Peyer's patch (tissue), 4 donors: ENCODE results near the gene MMP17.

Source experiments
- CTCF ChIP-seq, 6 experiments: fragments of 450-650 bp in 4 of 6; fragments of 200-600 bp in 2 of 6; sonication (generic) in 1 of 6; IDR thresholded peaks; one replicate each; pipeline ENCODE4 v1.5.1; 2017 to 2019; ENCODE audit warnings: antibody characterized with exemption in 6 of 6, mild to moderate bottlenecking in 3 of 6, moderate library complexity in 1 of 6
- POLR2A ChIP-seq, 2 donors: fragments of 450-650 bp; IDR thresholded peaks; one replicate each; pipeline ENCODE4 v1.5.1; 2017; ENCODE audit warnings: antibody characterized with exemption in 2 of 2, mild to moderate bottlenecking in 2 of 2, moderate library complexity in 2 of 2

DNA sequence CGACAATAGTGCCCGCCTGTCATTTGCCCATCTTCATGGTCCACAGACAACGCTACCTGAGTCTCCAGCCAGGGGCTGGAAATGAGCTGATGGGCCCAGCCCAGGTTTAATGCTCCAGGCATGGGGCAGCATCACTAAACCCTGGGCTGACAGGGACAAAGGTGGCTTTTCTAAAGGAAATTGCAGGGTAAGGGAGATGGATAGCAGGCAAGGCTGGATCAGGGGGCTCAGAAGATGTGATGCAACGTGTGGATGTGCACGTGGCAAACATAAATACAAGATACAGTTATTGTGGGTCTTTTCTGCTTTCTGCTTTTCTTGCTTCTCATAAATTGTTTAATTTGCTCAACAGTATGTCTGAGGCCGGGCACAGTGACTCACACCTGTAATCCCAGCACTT, 3.7 kb upstream of the MMP17 start:
- TF ChIP-seq CTCF (IDR thresholded peaks at IDR 0.05): no peak
- no peak for TF ChIP-seq POLR2A (IDR thresholded peaks at IDR 0.05)
